GM10248 (cell line): ENCODE results near the gene EID1.

ENCODE experiments used
- CTCF ChIA-PET: fragments of 300-600 bp; sonication (Branson Sonifier 250); formaldehyde crosslinking; extraction: SDS; loops from one replicate; lab custom pipeline; 2021; ENCODE audit warnings: antibody characterized with exemption; lab: Yijun Ruan, JAX
- POLR2A ChIA-PET: fragments of 350-650 bp; sonication (Branson Sonifier 250); formaldehyde crosslinking; extraction: SDS; loops from one replicate; lab custom pipeline; 2020; ENCODE audit warnings: antibody characterized with exemption; lab: Yijun Ruan, JAX
- DNase-seq: peaks from one replicate; pipeline ENCODE4 v3.0.0; 2012; ENCODE audit errors: extremely low spot score
- CTCF ChIP-seq: IDR thresholded peaks from 2 replicates; pipeline ENCODE4 v1.5.1; 2012; ENCODE audit warnings: mild to moderate bottlenecking, low read depth; ENCODE audit errors: extremely low read depth, missing control alignments, control extremely low read depth

Gene EID1

GRCh38 chr15:48913141-48913540 is 35.2 kb downstream of the EID1 start:
- no peak for TF ChIP-seq CTCF
- no peak for DNase-seq
- ChIA-PET POLR2A (no interaction called here), CTCF (interaction anchor here (1.1 to 1.4 kb wide), 3 partner anchors 9 to 21 kb away, joined by 3 to 4 read pairs (median 4); no protein-coding TSS in a partner anchor)

GRCh38 chr15:48914717-48915116 is 36.8 kb downstream of the EID1 start:
- CTCF ChIA-PET = interaction anchor here (1.1 to 2.3 kb wide), 4 partner anchors 9 to 61 kb away, joined by 4 to 11 read pairs (median 4); no protein-coding TSS in a partner anchor
- TF ChIP-seq CTCF = no peak
- no peak for DNase-seq
- POLR2A ChIA-PET = no interaction called here

GRCh38 chr15:48915861-48916260 is 37.9 kb downstream of the EID1 start:
- DNase-seq = no peak
- ChIA-PET CTCF (interaction anchor here (0.9 to 2.3 kb wide), 4 partner anchors 10 to 60 kb away, joined by 3 to 11 read pairs (median 4); no protein-coding TSS in a partner anchor), POLR2A (no interaction called here)
- TF ChIP-seq CTCF = no peak

GRCh38 chr15:48916721-48917120 is 38.8 kb downstream of the EID1 start:
- ChIA-PET POLR2A (no interaction called here), CTCF (interaction anchor here (0.8 to 1.2 kb wide), 3 partner anchors 28 to 49 kb away, joined by 3 read pairs; no protein-coding TSS in a partner anchor)
- no peak for DNase-seq
- TF ChIP-seq CTCF = no peak

GRCh38 chr15:48922046-48922445 is 44.1 kb downstream of the EID1 start:
- ChIA-PET CTCF (no interaction called here), POLR2A (no interaction called here)
- no peak for DNase-seq
- no peak for TF ChIP-seq CTCF

GRCh38 chr15:48924528-48925393 is 46.8 kb downstream of the EID1 start:
- no peak for DNase-seq
- ChIA-PET POLR2A (no interaction called here), CTCF (interaction anchor here (1.0 to 1.5 kb wide), 4 partner anchors 11 to 51 kb away, joined by 3 to 5 read pairs (median 4); no protein-coding TSS in a partner anchor)
- TF ChIP-seq CTCF = no peak
